ENCODE results near the gene KCNMA1. TPM values are rescaled to one million over a fixed set of nuclear protein-coding genes. Genes with fewer than 3 reads are reported as not detected.

KCNMA1 gene
- total and polyA plus RNA-seq, 10 of the 15 experiments (the other 5 are each of a cell fraction or from before 2014, with no cell fraction given) = 8.5 to 77.0 (median 21.3) TPM

GRCh38 chr10:77293773-77294172 lies 343.8 kb downstream of the KCNMA1 start (continued):
- TF ChIP-seq BCLAF1 (IDR thresholded peaks at IDR 0.05) (no peak), MYC (IDR thresholded peaks at IDR 0.05; ENCODE audit: insufficient read depth, insufficient read length, insufficient replicate concordance, low read length, severe bottlenecking) (no peak), KAT2A (conservative IDR thresholded peaks at IDR 0.05; ENCODE audit: control insufficient read depth, low read depth, low read length) (no peak), NR2F1 (conservative IDR thresholded peaks at IDR 0.05) (no peak), CREM (IDR thresholded peaks at IDR 0.05; ENCODE audit: low read depth) (no peak)

- no peak for DNase-seq (ENCODE audit: low read depth, low spot score)
- no TSS peak for BruUV-seq (replicated peaks)
- intact Hi-C loops (cut with micrococcal nuclease; ENCODE audit: unreplicated experiment) (no loop called here), in situ Hi-C loops (cut with MboI) (no loop called here)
- H3K9ac ChIP-seq (ENCODE audit: control insufficient read depth, insufficient read depth, low read length) = no peak overlapping the region
- RAD21 ChIA-PET (ENCODE audit: unreplicated experiment) = no interaction called here
- H3K4me3 ChIP-seq = no peak overlapping the region
- H2AFZ ChIP-seq (ENCODE audit: control insufficient read depth, low read depth, low read length) = no peak overlapping the region
- no peak overlapping the region for H3K27ac ChIP-seq (ENCODE audit: control insufficient read depth, insufficient read depth)
- POLR2A ChIA-PET = no interaction called here
- FAIRE-seq = no peak
- H3K36me3 ChIP-seq (ENCODE audit: control insufficient read depth in 2 of 2, insufficient read depth in 2 of 2, low read length in 1 of 2) = no peaks in the 10 kb centered on the region
- no peaks in the 10 kb centered on the region for H3K4me1 ChIP-seq (ENCODE audit: control insufficient read depth, insufficient read depth, low read length)
- H3K9me3 ChIP-seq (replicated peaks; ENCODE audit: control insufficient read depth, insufficient read depth, low read length) = no peaks in the 10 kb centered on the region
- SMC1A ChIA-PET (ENCODE audit: uncharacterized antibody, unreplicated experiment) = interaction anchor here (1.0 to 1.7 kb wide), 3 partner anchors 9 to 121 kb away, joined by 3 to 5 read pairs (median 3); no protein-coding TSS in a partner anchor
- CTCF ChIA-PET = interaction anchor here (0.8 to 1.6 kb wide), 5 partner anchors 19 to 463 kb away, joined by 3 to 4 read pairs (median 3); no protein-coding TSS in a partner anchor
- WGBS (ENCODE audit: insufficient coverage, insufficient replicate concordance, low lambda C conversion rate, missing lambda C conversion rate) = 12% methylated on average over 2 of the region's 2 CpGs
- ATAC-seq = no peak
- no peak overlapping the region for H3K4me2 ChIP-seq (ENCODE audit: control insufficient read depth, insufficient read depth)
- no peaks in the 10 kb centered on the region for H3K27me3 ChIP-seq (replicated peaks in 1 of 2; ENCODE audit: control insufficient read depth in 2 of 2, insufficient read depth in 2 of 2, low read length in 1 of 2)
- H4K20me1 ChIP-seq (ENCODE audit: control insufficient read depth, insufficient read depth) = no peaks in the 10 kb centered on the region
- no peaks in the 10 kb centered on the region for H3K79me2 ChIP-seq (ENCODE audit: control insufficient read depth, insufficient read depth, low read length)
- no peak for TF ChIP-seq IKZF1 (conservative IDR thresholded peaks at IDR 0.05)
- no peak for TF ChIP-seq TCF12 (IDR thresholded peaks at IDR 0.05; ENCODE audit: low read depth, low read length)
- TF ChIP-seq TCF3 (IDR thresholded peaks at IDR 0.05; ENCODE audit: borderline replicate concordance, insufficient read depth, low read depth, low read length) = no peak
- no peak for TF ChIP-seq CBFB (IDR thresholded peaks at IDR 0.05; ENCODE audit: low read depth)
- no peak for TF ChIP-seq CBX5 (IDR thresholded peaks at IDR 0.05; ENCODE audit: low read depth)
- TF ChIP-seq NFXL1 (IDR thresholded peaks at IDR 0.05; ENCODE audit: borderline replicate concordance) = no peak
- TF ChIP-seq YY1 (IDR thresholded peaks at IDR 0.05; ENCODE audit: low read depth, low read length) = no peak
- no peak for TF ChIP-seq CEBPB (IDR thresholded peaks at IDR 0.05; ENCODE audit: borderline replicate concordance in 1 of 2, low read depth in 2 of 2, low read length in 2 of 2)
- no peak for TF ChIP-seq ZNF217 (IDR thresholded peaks at IDR 0.05)
- TF ChIP-seq ATF3 (IDR thresholded peaks at IDR 0.05; ENCODE audit: borderline replicate concordance, extremely low read depth, low read depth, low read length) = no peak
- TF ChIP-seq SKIL (IDR thresholded peaks at IDR 0.05; ENCODE audit: low read depth, poor library complexity, severe bottlenecking) = no peak
Measured at GRCh38 chr10:77293347-77293746, 344.3 kb downstream of the KCNMA1 start.
